NCI-H510A (cell line): ENCODE data around the gene PRX.
"Not testable (repeated sequence)": the region's sequence is repeated elsewhere in the genome, so short reads cannot be mapped to it uniquely, and the experiment has no call there.

Source experiments
- DNase-seq: peaks from one replicate; lab custom pipeline; 2025; lab: John Stamatoyannopoulos, UW

PRX gene

GRCh38 chr19:40441719-40442253 lies 28.6 kb upstream of the PRX start:
- DNase-seq, result no peak

- DNase-seq, result no peak
Observed at GRCh38 chr19:40438284-40438683, 25.1 kb upstream of the PRX start.

GRCh38 chr19:40433391-40434216 lies 20.4 kb upstream of the PRX start:
- DNase-seq, result peak; percentile 83

- DNase-seq, result not testable (repeated sequence)
Observed at GRCh38 chr19:40432760-40433159, 19.6 kb upstream of the PRX start.

GRCh38 chr19:40431698-40432097 lies 18.5 kb upstream of the PRX start:
- DNase-seq, result no peak

GRCh38 chr19:40430242-40430641 lies 17.1 kb upstream of the PRX start:
- DNase-seq, result not testable (repeated sequence)

- DNase-seq, result not testable (repeated sequence)
Observed at GRCh38 chr19:40428197-40428596, 15.0 kb upstream of the PRX start.

GRCh38 chr19:40425450-40426287 lies 12.5 kb upstream of the PRX start, which contains the start of gene SERTAD1:
Gene SERTAD1 (minus strand): TSS chr19:40425992. CDS start chr19:40423546, 2,446 bp downstream.
- DNase-seq, result peak; percentile 97

- DNase-seq, result no peak
Observed at GRCh38 chr19:40424637-40425449, 11.7 kb upstream of the PRX start.

- no peak for DNase-seq
Observed at GRCh38 chr19:40423938-40424337, 10.8 kb upstream of the PRX start.

GRCh38 chr19:40422748-40423566 lies 9.8 kb upstream of the PRX start:
- no peak for DNase-seq

- DNase-seq, result no peak
Observed at GRCh38 chr19:40421993-40422747, 9.0 kb upstream of the PRX start.

GRCh38 chr19:40420766-40421765 lies 7.9 kb upstream of the PRX start:
- DNase-seq, result peak; percentile 73

- no peak for DNase-seq
Observed at GRCh38 chr19:40420451-40420765, 7.2 kb upstream of the PRX start.

- no peak for DNase-seq
Observed at GRCh38 chr19:40419780-40420179, 6.6 kb upstream of the PRX start.

- no peak for DNase-seq
Observed at GRCh38 chr19:40419066-40419612, 6.0 kb upstream of the PRX start.

- no peak for DNase-seq
Observed at GRCh38 chr19:40418040-40418439, 4.9 kb upstream of the PRX start.

GRCh38 chr19:40417643-40417981 lies 4.4 kb upstream of the PRX start:
- no peak for DNase-seq
